ENCODE measurements around the gene JARID2.

The JARID2 gene

DNA sequence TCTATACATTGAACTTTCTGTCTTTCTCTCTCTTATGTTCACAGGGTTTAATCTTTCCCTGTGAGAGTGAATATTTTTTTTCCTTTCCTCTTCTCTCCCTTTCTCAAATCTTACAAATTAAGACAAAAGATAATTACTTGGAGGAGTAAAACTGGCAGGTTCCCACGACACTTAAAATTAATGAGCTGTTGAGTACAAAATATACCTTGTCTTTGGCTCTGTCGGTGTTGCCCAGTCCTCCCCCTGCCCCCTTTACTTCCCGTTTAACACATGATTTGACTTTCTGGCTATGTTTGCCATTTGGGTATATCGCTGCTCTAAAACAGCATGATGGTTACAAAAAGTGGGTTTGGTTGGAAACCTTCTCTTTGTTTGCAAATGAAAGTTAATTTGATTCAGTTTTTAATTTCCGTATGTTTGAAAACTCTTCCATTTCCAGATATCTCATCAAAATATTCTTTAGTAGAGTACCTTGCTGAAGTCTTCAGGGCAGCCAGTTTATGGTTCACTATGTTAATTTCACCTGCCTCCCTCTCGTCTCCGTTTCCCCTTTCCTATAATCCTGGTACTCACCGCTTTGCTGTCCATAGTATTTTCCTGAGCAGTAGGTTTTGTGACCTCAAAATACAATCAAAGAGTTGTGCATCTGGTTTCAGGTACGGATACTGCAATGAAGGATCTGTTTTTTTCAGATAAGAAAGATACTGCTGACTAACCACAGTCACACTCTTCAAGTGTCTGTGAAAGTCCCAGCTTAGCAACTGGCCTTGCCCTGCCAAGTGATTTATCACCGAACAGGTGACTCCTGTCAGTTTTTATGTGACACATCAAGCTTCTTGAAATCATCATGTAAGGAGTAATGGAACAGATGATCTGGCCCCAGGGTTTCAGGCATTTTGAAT, 235.8 kb downstream of the JARID2 start:
- H3K4me3 ChIP-seq (ENCODE audit: low read depth, low read length): no peak overlapping the region
- TF ChIP-seq, protein P1, sequence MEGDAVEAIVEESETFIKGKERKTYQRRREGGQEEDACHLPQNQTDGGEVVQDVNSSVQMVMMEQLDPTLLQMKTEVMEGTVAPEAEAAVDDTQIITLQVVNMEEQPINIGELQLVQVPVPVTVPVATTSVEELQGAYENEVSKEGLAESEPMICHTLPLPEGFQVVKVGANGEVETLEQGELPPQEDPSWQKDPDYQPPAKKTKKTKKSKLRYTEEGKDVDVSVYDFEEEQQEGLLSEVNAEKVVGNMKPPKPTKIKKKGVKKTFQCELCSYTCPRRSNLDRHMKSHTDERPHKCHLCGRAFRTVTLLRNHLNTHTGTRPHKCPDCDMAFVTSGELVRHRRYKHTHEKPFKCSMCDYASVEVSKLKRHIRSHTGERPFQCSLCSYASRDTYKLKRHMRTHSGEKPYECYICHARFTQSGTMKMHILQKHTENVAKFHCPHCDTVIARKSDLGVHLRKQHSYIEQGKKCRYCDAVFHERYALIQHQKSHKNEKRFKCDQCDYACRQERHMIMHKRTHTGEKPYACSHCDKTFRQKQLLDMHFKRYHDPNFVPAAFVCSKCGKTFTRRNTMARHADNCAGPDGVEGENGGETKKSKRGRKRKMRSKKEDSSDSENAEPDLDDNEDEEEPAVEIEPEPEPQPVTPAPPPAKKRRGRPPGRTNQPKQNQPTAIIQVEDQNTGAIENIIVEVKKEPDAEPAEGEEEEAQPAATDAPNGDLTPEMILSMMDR (IDR thresholded peaks at IDR 0.05; ENCODE audit: low read depth, low read length): no peak

DNA sequence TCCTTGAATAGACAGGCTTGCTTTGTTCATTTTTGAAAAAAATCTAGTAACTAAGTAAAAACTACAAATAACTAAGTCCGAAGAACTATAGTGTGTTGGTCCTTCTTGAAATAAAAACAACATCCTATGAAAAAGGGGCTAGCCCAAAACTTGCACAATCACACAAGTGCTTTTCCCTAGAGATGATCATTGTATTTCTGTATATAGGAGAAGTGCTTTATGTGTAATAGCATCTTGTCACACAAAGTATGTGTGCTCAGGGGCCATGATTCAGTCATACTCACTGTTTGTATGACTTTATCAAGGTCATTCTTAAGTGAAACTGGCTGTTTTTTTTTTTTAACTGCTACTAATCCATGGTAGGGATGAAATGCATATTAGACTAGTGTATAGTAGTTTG, 237.2 kb downstream of the JARID2 start:
- TF ChIP-seq, protein P1 (IDR thresholded peaks at IDR 0.05; ENCODE audit: low read depth, low read length): no peak
- no peak overlapping the region for H3K4me3 ChIP-seq (ENCODE audit: low read depth, low read length)

DNA sequence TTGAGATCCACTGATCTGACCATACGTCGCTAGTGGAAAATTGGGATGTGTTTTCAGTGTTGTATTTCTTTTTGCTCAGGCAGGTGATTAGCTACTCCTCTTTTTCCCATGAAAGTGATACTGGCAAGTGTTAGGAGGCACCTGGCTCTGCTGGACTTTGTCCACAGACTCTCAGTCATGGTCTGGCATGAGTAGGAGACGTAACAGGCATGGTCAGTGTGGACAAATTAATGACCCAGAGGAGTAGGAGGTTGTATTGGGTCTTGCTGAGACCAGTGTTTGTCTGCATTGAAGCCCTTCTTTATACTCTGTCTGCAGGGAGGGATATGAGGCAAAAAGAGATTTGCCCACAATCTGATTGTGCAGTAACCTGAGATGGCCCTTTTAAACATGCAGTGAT, 238.3 kb downstream of the JARID2 start:
- TF ChIP-seq, protein P1 (IDR thresholded peaks at IDR 0.05; ENCODE audit: low read depth, low read length): no peak
- H3K4me3 ChIP-seq (ENCODE audit: low read depth, low read length): no peak overlapping the region

DNA sequence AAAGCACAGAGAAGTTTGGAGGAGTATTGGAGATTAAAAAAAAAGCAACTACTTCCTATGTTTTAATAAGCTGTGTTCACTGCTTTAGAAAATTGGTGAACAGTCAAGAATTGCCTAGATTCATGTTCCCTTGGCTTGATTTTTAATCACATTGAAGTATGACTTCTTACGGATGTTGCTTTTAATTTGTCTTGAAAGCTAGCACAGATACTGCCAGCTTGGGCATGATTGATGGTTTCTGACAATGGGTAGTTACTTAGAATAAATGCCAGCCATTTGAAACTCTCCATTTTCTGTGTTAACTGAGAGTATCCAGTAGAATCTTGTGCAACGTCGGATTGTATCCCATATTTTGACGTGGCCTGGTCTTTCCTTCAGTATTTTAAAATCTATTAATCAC, 239.0 kb downstream of the JARID2 start:
- TF ChIP-seq, protein P1 (IDR thresholded peaks at IDR 0.05; ENCODE audit: low read depth, low read length): no peak
- H3K4me3 ChIP-seq (ENCODE audit: low read depth, low read length): no peak overlapping the region

DNA sequence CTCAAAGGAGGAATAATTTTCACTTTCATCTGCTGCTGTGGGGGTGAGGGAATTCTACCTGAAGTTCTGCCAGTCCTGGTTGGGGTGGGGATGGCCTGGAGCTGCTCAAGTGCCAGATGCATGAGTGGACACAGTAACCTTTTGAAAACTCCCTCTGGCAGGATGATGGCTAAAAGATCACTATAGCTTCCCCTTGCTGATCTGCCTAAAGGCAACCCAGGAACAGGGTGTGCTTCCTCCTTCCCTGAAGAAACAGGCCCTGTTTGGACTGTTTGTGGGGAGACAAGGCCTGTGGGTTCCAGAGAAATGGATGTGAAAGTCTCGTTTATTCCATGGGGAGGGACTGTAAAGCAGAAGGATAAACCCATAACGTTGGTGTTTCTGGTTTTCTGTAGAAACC, 240.1 kb downstream of the JARID2 start:
- no peak overlapping the region for H3K4me3 ChIP-seq (ENCODE audit: low read depth, low read length)
- TF ChIP-seq, protein P1 (IDR thresholded peaks at IDR 0.05; ENCODE audit: low read depth, low read length): no peak

DNA sequence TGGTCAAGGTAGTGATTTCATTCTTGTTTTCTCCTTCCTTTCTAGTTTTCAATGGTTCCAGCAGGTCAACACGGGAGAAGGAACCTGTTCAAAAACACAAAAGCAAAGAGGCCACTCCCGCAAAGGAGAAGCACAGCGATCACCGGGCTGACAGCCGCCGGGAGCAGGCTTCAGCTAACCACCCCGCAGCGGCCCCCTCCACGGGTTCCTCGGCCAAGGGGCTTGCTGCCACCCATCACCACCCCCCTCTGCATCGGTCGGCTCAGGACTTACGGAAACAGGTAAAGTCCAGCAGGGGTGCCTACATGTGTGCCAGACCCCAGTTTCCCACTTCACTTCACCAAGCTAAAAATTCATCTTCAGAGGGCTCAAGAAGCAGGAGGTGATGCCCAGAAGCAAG, 241.4 kb downstream of the JARID2 start:
- TF ChIP-seq, protein P1 (IDR thresholded peaks at IDR 0.05; ENCODE audit: low read depth, low read length): no peak
- H3K4me3 ChIP-seq (ENCODE audit: low read depth, low read length): no peak overlapping the region

DNA sequence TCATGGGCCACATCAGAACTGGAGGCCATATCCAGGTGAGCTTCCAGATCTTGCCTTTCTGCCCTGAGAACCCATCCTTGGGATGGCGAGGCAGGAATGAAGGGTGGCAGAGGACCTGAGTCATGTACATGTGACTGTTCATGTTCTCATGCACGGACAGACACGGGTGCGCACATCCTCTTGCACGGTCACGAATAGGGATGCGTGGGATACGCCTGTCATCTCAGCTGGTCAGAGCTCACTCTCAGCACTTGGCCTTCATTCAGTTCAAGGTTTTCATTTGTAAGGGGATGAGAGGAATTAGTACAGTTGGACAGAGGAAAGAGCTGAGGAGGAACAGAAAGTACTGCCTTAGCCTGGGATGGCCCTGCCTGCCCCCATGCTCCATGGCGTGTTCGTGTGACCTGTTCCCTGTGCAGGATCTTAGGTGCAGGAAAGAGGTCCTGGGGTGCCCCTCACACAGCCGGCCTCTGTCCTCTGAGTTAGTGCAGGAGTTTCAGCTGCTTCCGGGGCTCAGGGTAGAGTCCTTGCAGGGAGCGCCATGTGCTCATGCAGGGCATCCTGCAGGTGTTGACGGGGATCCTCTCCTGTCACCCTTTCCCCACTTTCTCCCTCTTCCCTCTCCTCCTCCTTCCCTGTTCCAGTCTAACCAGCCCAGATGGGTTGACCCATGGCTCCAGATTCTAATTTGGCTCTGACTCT, 243.5 kb downstream of the JARID2 start:
- TF ChIP-seq, protein P1 (IDR thresholded peaks at IDR 0.05; ENCODE audit: low read depth, low read length): no peak
- H3K4me3 ChIP-seq (ENCODE audit: low read depth, low read length): no peak overlapping the region
